Cardiac fibroblast (primary cell): Measurements from ENCODE around the gene CFAP61.

Experiments
- DNase-seq, 2 donors: peaks; one replicate each; pipeline versions ENCODE4 v3.0.0 to v3.0.0-alpha.2; 2010; ENCODE audit warnings: low read depth in 2 of 2
- H3K4me3 ChIP-seq, 2 donors: replicated peaks in 1 of 2; 1 replicate in 1 of 2; 2 replicates in 1 of 2; pipeline ENCODE4 v1.5.1; 2011; ENCODE audit warnings: low read depth in 2 of 2, low read length in 2 of 2, mild to moderate bottlenecking in 2 of 2, moderate library complexity in 1 of 2
- CTCF ChIP-seq: IDR thresholded peaks from one replicate; pipeline ENCODE4 v1.5.1; 2011; ENCODE audit warnings: low read depth, mild to moderate bottlenecking, low read length, inconsistent platforms

The CFAP61 gene

GRCh38 chr20:20391766-20392165, 339.4 kb downstream of the CFAP61 start:
- TF ChIP-seq CTCF: no peak
- DNase-seq: no peak
- no peak overlapping the region for H3K4me3 ChIP-seq

- no peak for TF ChIP-seq CTCF
- H3K4me3 ChIP-seq: no peak overlapping the region
- peak; percentile 38 to 61 for DNase-seq
Observed at GRCh38 chr20:20393207-20394120, 341.1 kb downstream of the CFAP61 start.

- DNase-seq: no peak
- no peak overlapping the region for H3K4me3 ChIP-seq
- no peak for TF ChIP-seq CTCF
Observed at GRCh38 chr20:20395087-20395486, 342.8 kb downstream of the CFAP61 start.

GRCh38 chr20:20395903-20396568, 343.7 kb downstream of the CFAP61 start:
- TF ChIP-seq CTCF: no peak
- no peak for DNase-seq
- H3K4me3 ChIP-seq: no peak overlapping the region

- H3K4me3 ChIP-seq: no peak overlapping the region
- TF ChIP-seq CTCF: no peak
- no peak for DNase-seq
Observed at GRCh38 chr20:20396794-20397193, 344.5 kb downstream of the CFAP61 start.

GRCh38 chr20:20398123-20398522, 345.8 kb downstream of the CFAP61 start:
- DNase-seq: no peak
- TF ChIP-seq CTCF: no peak

More at GRCh38 chr20:20398123-20398522, 345.8 kb downstream of the CFAP61 start:
- H3K4me3 ChIP-seq: no peak overlapping the region
